ENCODE measurements around the gene TOR2A. TPM values are rescaled to one million over a fixed set of nuclear protein-coding genes. Genes with fewer than 3 reads are reported as not detected.

TOR2A gene
- total RNA-seq, 1 experiment from 2014 or later = 13.2 TPM

DNA sequence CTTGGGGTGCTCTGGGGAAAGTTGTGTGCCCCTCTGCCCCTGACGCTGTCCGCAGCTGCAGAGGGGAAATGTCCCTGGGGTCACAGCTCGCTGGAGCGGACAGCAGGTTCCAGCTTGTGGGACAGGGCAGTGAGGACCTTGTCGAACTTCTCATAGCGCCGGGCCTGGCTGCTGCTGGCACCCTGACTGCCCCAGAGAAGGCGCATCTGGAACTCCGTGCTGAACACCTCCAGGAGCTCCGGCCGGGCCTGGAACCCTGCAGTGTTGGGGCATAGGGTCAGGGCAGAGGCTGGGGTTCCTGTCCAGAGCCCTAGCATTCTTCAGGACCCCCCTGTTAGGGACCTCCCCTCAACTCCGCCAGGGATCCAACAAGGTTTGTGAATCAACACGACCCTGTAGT lies 3.6 kb upstream of the TOR2A start:
- Histone ChIP-seq H2AK5ac (ENCODE audit: insufficient read length, low read length) (no peak overlapping the region), H3K79me2 (ENCODE audit: insufficient read depth, low read length) (no peaks in the 10 kb centered on the region), H3K9ac (ENCODE audit: extremely low read depth, insufficient read length, low read length) (no peak overlapping the region), H3K27me3 (ENCODE audit: insufficient read depth, low read length) (no peaks in the 10 kb centered on the region), H4K91ac (ENCODE audit: insufficient read length, low read depth, low read length) (no peak overlapping the region), H3K9me3 (ENCODE audit: control insufficient read depth, low read depth, low read length) (no peaks in the 10 kb centered on the region), H3K27ac (ENCODE audit: insufficient read length, low read depth, low read length) (no peak overlapping the region), H2BK120ac (ENCODE audit: low read depth, low read length, poor library complexity, severe bottlenecking) (no peak overlapping the region), H3T11ph (ENCODE audit: low read length) (no peak overlapping the region), H2BK15ac (ENCODE audit: low read depth, low read length) (no peak overlapping the region; the same call in 1 of the 2 replicates), H3K23me2 (ENCODE audit: insufficient read length, low read depth, low read length, poor library complexity, severe bottlenecking) (peaks cover 7% of the 10 kb centered on the region), H4K5ac (ENCODE audit: insufficient read length, low read depth, low read length) (no peak overlapping the region), H3K4me1 (ENCODE audit: insufficient read depth, low read length) (no peaks in the 10 kb centered on the region), H3K79me1 (ENCODE audit: insufficient read depth, low read depth, low read length, poor library complexity, severe bottlenecking) (no peaks in the 10 kb centered on the region), H2BK20ac (ENCODE audit: low read depth, low read length, poor library complexity, severe bottlenecking) (no peak overlapping the region), H3K18ac (ENCODE audit: insufficient read length, low read depth, low read length) (no peak overlapping the region), H3K56ac (ENCODE audit: insufficient read length, low read depth, low read length) (no peak overlapping the region), H4K20me1 (ENCODE audit: control insufficient read depth, insufficient read depth, insufficient read length) (no peaks in the 10 kb centered on the region), H2BK5ac (ENCODE audit: insufficient read length, low read length) (no peak overlapping the region), H2BK12ac (ENCODE audit: insufficient read length, low read depth, low read length) (no peak overlapping the region), H3K4ac (ENCODE audit: low read depth, low read length) (no peak overlapping the region), H4K8ac (replicated peaks; ENCODE audit: insufficient read length, low read depth, low read length) (no peak overlapping the region), H3K4me2 (ENCODE audit: insufficient read depth, insufficient read length, low read length) (no peak overlapping the region), H3K23ac (ENCODE audit: insufficient read length, low read depth, low read length) (no peak overlapping the region), H2AFZ (ENCODE audit: low read length) (no peak overlapping the region), H3K14ac (ENCODE audit: insufficient read depth, low read length) (no peak overlapping the region)
- Mint-ChIP-seq H3K27ac (no peak overlapping the region), H3K4me1 (peaks cover 14 to 23% of the 10 kb centered on the region in 2 experiments), H3K9me3 (no peaks in the 10 kb centered on the region), H3K36me3 (ENCODE audit: insufficient read depth in 1 of 3, low read depth in 3 of 3) (no peaks in the 10 kb centered on the region), H3K4me3 (no peak overlapping the region), H3K27me3 (ENCODE audit: low read depth) (peaks cover 22% of the 10 kb centered on the region)
- no peak for DNase-seq
- TF ChIP-seq CTCF (conservative IDR thresholded peaks at IDR 0.05) = no peak
- WGBS (ENCODE audit: extremely low coverage, insufficient read length, low lambda C conversion rate) = no CpG with 5 or more reads among the region's 13 CpGs
